ENCODE results near the gene TREH. TPM values are rescaled to one million over a fixed set of nuclear protein-coding genes. Genes with fewer than 3 reads are reported as not detected.

Gene TREH
- total RNA-seq, 4 donors from 2014 or later: not detected

DNA sequence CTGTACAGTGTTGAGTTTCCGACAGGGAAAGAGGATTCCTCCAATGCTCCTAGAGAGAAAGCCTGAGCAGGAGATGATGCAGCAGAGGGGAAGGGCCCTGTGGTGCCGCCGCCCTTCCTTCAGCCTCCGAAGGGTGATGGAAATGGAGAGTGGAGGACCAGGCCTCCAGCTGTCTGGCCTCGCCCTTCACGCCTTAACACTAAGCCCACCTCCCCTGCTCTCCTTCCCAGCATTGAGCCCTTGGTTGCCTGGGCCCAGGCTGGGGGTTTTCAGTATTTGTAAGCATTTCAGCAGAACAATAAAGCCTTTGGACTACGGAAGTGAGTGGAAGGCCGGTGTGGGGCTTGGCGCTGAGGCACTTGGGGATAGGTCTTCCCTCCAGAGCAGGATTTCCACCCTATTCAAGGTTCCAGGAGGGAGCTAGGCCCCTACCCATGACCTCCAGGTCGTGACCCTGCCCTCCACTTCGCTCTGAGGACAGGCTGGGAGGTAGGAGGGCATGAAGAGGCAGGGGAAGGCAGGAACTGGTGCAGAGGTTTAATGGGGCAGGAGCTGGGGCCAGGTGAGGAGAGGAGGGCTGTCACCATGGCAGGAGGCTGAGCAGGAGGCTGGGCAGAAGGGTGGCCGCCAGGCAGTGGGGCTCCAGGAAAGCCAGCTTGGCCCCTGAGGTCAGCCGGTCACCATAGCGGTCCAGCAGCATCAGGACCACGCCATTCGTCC, 21.6 kb downstream of the TREH start:
- Histone ChIP-seq H3K4me3 (no peak overlapping the region), H3K27me3 (no peaks in the 10 kb centered on the region), H3K27ac (peak overlapping the region in 1 of 4 donors; percentile 1), H3K4me1 (peaks cover 1 to 11% of the 10 kb centered on the region in 2 donors), H3K9me3 (no peaks in the 10 kb centered on the region), H3K36me3 (peaks cover 0 to 13% of the 10 kb centered on the region in 2 donors)
- DNase-seq (no peak), ATAC-seq (no peak)
- intact Hi-C loops (cut with DNase I; ENCODE audit: low total_unique reads): loop anchor here (2.0 kb wide), 1 partner anchor 23 kb away; no protein-coding TSS in a partner anchor
- no peak for TF ChIP-seq POLR2A (IDR thresholded peaks at IDR 0.05)
- TF ChIP-seq, protein P1, sequence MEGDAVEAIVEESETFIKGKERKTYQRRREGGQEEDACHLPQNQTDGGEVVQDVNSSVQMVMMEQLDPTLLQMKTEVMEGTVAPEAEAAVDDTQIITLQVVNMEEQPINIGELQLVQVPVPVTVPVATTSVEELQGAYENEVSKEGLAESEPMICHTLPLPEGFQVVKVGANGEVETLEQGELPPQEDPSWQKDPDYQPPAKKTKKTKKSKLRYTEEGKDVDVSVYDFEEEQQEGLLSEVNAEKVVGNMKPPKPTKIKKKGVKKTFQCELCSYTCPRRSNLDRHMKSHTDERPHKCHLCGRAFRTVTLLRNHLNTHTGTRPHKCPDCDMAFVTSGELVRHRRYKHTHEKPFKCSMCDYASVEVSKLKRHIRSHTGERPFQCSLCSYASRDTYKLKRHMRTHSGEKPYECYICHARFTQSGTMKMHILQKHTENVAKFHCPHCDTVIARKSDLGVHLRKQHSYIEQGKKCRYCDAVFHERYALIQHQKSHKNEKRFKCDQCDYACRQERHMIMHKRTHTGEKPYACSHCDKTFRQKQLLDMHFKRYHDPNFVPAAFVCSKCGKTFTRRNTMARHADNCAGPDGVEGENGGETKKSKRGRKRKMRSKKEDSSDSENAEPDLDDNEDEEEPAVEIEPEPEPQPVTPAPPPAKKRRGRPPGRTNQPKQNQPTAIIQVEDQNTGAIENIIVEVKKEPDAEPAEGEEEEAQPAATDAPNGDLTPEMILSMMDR (IDR thresholded peaks at IDR 0.05 in 4 of 5, conservative IDR thresholded peaks at IDR 0.05 in 1 of 5): no peak
- in situ Hi-C loops (cut with MboI; ENCODE audit: low sequenced_read_pairs in 4 of 4): loop anchor here in 2 of 4 donors (10.0 kb wide), 1 partner anchor 63 kb away; no protein-coding TSS in a partner anchor

- Histone ChIP-seq H3K9me3 (no peaks in the 10 kb centered on the region), H3K4me3 (no peak overlapping the region), H3K27me3 (no peaks in the 10 kb centered on the region), H3K27ac (no peak overlapping the region), H3K4me1 (peaks cover 8 to 11% of the 10 kb centered on the region in 2 donors), H3K36me3 (peaks cover 0 to 13% of the 10 kb centered on the region in 2 donors)
- in situ Hi-C loops (cut with MboI; ENCODE audit: low sequenced_read_pairs in 4 of 4) (loop anchor here in 2 of 4 donors (10.0 kb wide), 1 partner anchor 62 kb away; no protein-coding TSS in a partner anchor), intact Hi-C loops (cut with DNase I; ENCODE audit: low total_unique reads) (no loop called here)
- ATAC-seq (no peak), DNase-seq (no peak)
- no peak for TF ChIP-seq POLR2A (IDR thresholded peaks at IDR 0.05)
- TF ChIP-seq, protein P1 (IDR thresholded peaks at IDR 0.05 in 4 of 5, conservative IDR thresholded peaks at IDR 0.05 in 1 of 5): no peak
Measured at GRCh38 chr11:118657238-118657637, 22.2 kb downstream of the TREH start.

DNA sequence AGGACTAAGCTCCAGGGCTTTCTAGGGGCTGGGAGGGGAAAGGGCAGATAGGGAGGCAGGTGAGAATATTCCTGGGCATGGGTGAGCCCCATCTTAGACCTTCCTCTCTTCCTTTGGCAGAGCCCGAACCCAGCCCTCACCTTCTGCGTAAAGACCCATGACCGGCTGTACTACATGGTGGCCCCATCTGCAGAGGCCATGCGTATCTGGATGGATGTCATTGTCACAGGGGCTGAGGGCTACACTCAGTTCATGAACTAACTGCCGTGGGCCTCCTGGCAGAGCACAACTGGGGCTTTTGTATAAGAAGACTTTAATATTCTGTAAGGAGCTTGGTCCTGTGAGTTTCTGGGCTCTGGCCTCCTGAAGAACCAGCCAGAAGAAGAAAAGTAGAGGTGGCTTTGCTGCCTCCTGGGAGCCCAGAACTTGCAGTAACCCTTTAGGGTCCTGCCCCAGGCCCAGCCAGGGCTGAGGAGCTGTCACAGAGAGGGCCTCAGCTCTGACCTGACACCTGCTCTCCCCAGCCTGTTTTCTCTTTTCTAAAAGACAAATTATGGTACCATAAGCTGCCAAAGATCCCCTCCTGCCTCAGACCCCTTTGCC, 22.8 kb downstream of the TREH start:
- no peaks in the 10 kb centered on the region for H3K9me3 ChIP-seq

DNA sequence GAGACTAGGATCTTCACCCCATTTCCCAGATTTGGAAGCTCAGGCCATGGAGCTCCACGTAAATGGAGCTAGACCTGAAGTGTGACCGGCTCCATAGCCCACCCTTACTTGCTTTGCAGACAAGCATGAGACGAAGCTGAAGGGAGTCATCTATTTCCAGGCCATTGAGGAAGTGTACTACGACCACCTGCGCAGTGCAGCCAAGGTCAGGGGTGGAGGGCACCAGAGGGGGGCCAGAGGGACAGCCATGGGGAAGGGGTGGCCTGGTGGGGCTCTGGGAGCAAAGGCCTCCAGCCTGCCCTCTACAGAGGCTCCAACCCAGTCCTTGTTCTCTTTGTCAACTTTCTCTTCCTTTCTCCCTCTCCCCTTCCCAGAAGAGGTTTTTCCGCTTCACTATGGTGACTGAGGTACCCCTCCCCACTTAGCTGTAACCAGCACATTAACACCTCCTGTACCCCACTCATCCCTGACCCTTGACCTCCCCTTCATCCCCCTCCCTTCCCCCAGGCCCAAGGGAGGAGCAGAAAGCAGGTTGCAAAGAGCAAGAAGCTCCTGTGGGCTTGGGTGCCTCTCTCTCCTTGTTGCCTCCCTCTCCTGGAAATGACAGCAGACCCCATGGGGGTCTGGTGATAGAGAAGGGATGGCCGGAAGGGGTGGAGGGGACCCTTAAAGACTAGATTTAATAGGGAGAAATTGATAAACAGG, 23.8 kb downstream of the TREH start:
- Histone ChIP-seq H3K4me1 (peaks cover 10 to 11% of the 10 kb centered on the region in 2 donors), H3K27ac (no peak overlapping the region), H3K9me3 (no peaks in the 10 kb centered on the region), H3K36me3 (peaks cover 0 to 27% of the 10 kb centered on the region in 2 donors), H3K27me3 (no peaks in the 10 kb centered on the region), H3K4me3 (no peak overlapping the region)
- ATAC-seq (no peak), DNase-seq (no peak)
- TF ChIP-seq, protein P1 (IDR thresholded peaks at IDR 0.05 in 4 of 5, conservative IDR thresholded peaks at IDR 0.05 in 1 of 5): no peak
- TF ChIP-seq POLR2A (IDR thresholded peaks at IDR 0.05): no peak
- intact Hi-C loops (cut with DNase I; ENCODE audit: low total_unique reads) (no loop called here), in situ Hi-C loops (cut with MboI; ENCODE audit: low sequenced_read_pairs in 4 of 4) (loop anchor here in 2 of 4 donors (10.0 kb wide), 1 partner anchor 61 kb away; no protein-coding TSS in a partner anchor)

More for the DNA sequence above, 22.8 kb downstream of the TREH start:
- no peak for ATAC-seq
- intact Hi-C loops (cut with DNase I; ENCODE audit: low total_unique reads): no loop called here
- H3K4me1 ChIP-seq: peaks cover 10 to 11% of the 10 kb centered on the region in 2 donors
- H3K4me3 ChIP-seq: no peak overlapping the region
- H3K27me3 ChIP-seq: no peaks in the 10 kb centered on the region
- peaks cover 0 to 17% of the 10 kb centered on the region in 2 donors for H3K36me3 ChIP-seq
- in situ Hi-C loops (cut with MboI; ENCODE audit: low sequenced_read_pairs in 4 of 4): loop anchor here in 2 of 4 donors (10.0 kb wide), 1 partner anchor 62 kb away; no protein-coding TSS in a partner anchor
- no peak overlapping the region for H3K27ac ChIP-seq
- TF ChIP-seq, protein P1 (IDR thresholded peaks at IDR 0.05 in 4 of 5, conservative IDR thresholded peaks at IDR 0.05 in 1 of 5): no peak
- no peak for TF ChIP-seq POLR2A (IDR thresholded peaks at IDR 0.05)
- no peak for DNase-seq
